Glutamatergic neuron (in vitro differentiated cells): ENCODE measurements around the gene DNMT3A. TPM values are rescaled to one million over a fixed set of nuclear protein-coding genes. Genes with fewer than 3 reads are reported as not detected.

Experiments
- DNase-seq: peaks from one replicate; pipeline ENCODE4 v3.0.0; 2022
- H3K27ac Mint-ChIP-seq: one replicate; pipeline ENCODE4 v1.8.0; 2020; ENCODE audit warnings: mild to moderate bottlenecking, mixed read lengths, inconsistent platforms; ENCODE audit not compliant: unreplicated experiment
- H3K27me3 Mint-ChIP-seq: one replicate; pipeline ENCODE4 v1.8.0; 2020; ENCODE audit warnings: mild to moderate bottlenecking, moderate library complexity, mixed read lengths, inconsistent platforms; ENCODE audit not compliant: unreplicated experiment
- H3K36me3 Mint-ChIP-seq: one replicate; pipeline ENCODE4 v1.8.0; 2020; ENCODE audit warnings: mild to moderate bottlenecking, mixed read lengths, inconsistent platforms; ENCODE audit not compliant: unreplicated experiment
- H3K4me1 Mint-ChIP-seq: one replicate; pipeline ENCODE4 v1.8.0; 2020; ENCODE audit warnings: mild to moderate bottlenecking, low read depth, mixed read lengths, inconsistent platforms; ENCODE audit not compliant: unreplicated experiment
- H3K4me3 Mint-ChIP-seq: one replicate; pipeline ENCODE4 v1.8.0; 2020; ENCODE audit warnings: mild to moderate bottlenecking, mixed read lengths, inconsistent platforms; ENCODE audit not compliant: unreplicated experiment
- H3K9me3 Mint-ChIP-seq: one replicate; pipeline ENCODE4 v1.8.0; 2020; ENCODE audit warnings: mild to moderate bottlenecking, moderate library complexity, mixed read lengths, inconsistent platforms; ENCODE audit not compliant: unreplicated experiment
- total RNA-seq: library from RNA; stranded (reverse); fragmentation: NEBNext Ultra II Directional; extraction: Animal tissue kit (Norgen Biotek cat#: 25700); gene quantifications from one replicate; pipeline ENCODE4 v1.2.1, GENCODE V29; 2021; ENCODE audit not compliant: unreplicated experiment
- TF ChIP-seq, protein P1 (sequence below): fragments of 200-600 bp; sonication (generic); IDR thresholded peaks from one replicate; pipeline ENCODE4 v1.5.0; 2021; ENCODE audit not compliant: partially characterized antibody, unreplicated experiment

The DNMT3A gene
- total RNA-seq, 1 donor from 2014 or later, result 175 TPM

DNA sequence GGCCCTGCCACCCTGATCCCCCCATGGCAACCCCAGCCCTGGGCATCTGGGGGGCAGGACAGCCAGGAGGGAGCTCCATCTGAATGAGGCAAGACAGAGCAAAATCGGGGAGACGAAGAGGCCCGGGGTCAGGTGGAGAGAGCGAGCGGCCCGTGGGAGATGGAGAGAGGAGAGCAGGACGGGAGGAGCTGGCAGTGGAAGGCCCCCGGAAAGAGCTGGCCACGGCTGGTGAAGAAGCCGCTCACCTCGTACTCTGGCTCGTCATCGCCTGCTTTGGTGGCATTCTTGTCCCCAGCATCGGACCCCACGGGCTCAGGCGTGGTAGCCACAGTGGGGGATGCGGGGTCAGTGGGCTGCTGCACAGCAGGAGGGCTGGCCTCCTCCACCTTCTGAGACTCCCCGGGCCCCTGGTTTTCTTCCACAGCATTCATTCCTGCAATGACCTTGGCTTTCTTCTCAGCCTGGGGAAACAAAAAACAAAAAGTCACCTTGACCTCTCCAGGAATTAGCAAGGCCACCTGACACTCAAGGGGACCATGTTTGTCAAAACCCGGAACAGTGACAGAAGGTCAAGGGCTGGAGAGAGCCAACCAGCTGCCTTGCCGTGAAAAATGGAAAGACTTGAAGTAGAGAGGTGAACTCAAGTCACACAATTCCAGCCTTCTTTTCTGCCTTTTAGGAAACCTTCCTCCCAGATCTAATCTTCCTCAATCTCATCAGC lies 93.8 kb downstream of the DNMT3A start:
- Mint-ChIP-seq H3K4me1 (peaks cover 25% of the 10 kb centered on the region), H3K36me3 (no peaks in the 10 kb centered on the region), H3K9me3 (peaks cover 18% of the 10 kb centered on the region), H3K4me3 (no peak overlapping the region), H3K27ac (no peak overlapping the region), H3K27me3 (peaks cover 12% of the 10 kb centered on the region)
- DNase-seq, result no peak
- TF ChIP-seq, protein P1, sequence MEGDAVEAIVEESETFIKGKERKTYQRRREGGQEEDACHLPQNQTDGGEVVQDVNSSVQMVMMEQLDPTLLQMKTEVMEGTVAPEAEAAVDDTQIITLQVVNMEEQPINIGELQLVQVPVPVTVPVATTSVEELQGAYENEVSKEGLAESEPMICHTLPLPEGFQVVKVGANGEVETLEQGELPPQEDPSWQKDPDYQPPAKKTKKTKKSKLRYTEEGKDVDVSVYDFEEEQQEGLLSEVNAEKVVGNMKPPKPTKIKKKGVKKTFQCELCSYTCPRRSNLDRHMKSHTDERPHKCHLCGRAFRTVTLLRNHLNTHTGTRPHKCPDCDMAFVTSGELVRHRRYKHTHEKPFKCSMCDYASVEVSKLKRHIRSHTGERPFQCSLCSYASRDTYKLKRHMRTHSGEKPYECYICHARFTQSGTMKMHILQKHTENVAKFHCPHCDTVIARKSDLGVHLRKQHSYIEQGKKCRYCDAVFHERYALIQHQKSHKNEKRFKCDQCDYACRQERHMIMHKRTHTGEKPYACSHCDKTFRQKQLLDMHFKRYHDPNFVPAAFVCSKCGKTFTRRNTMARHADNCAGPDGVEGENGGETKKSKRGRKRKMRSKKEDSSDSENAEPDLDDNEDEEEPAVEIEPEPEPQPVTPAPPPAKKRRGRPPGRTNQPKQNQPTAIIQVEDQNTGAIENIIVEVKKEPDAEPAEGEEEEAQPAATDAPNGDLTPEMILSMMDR, result no peak

DNA sequence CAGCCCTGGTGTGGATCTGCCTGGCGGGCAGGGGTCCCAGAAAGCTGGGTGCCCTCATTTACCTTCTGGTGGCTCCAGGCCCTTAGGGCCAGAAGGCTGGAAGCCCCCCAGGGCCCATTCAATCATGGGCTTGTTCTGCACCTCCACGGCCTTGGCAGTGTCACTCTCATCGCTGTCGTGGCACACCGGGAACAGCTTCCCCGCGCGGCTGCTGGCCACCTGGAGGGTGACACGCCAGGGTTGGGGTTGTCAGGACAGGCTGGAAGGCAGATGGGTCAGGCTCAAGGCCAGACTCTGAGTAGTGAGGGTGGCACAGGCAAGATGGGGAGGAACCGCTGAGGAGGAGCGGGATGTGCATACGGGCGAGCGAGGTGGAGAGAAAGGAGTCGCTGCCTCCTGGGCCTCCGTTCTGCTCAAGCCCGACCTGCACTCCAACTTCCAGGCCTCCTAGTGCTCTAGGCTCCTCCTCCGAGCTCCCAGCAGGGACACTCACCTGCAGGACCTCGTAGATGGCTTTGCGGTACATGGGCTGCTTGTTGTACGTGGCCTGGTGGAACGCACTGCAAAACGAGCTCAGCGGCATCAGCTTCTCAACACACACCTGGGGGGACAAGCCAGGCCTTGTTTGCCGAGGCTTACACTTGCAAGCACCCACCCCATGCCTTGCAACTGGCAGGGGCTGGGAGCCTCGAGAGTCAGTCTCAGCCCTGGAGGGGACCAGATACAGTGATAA lies 95.0 kb downstream of the DNMT3A start:
- TF ChIP-seq, protein P1, result no peak
- peaks cover 20% of the 10 kb centered on the region for H3K4me1 Mint-ChIP-seq
- peaks cover 5% of the 10 kb centered on the region for H3K36me3 Mint-ChIP-seq
- peaks cover 13% of the 10 kb centered on the region for H3K27me3 Mint-ChIP-seq
- peaks cover 15% of the 10 kb centered on the region for H3K9me3 Mint-ChIP-seq
- no peak overlapping the region for H3K4me3 Mint-ChIP-seq
- DNase-seq, result no peak
- H3K27ac Mint-ChIP-seq, result no peak overlapping the region

DNA sequence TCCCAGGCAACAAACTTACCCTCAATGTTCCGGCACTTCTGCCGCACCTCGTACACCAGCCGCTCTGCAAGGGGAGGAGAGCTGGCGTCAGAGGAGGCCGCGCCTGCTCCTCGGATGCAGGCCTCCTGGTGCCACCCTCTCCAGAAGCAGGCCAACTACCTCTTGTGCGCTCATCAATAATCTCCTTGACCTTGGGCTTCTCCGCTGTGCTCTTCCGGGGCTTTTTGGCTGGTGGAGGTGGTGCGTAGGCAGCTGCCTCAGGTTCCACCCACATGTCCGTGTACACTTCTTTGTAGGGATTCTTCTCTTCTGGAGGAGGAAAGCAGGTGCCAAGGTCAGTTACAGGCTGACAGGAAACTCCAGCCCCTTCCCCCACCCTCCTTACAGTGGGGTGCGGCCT lies 95.7 kb downstream of the DNMT3A start:
- no peak overlapping the region for H3K4me3 Mint-ChIP-seq

DNA sequence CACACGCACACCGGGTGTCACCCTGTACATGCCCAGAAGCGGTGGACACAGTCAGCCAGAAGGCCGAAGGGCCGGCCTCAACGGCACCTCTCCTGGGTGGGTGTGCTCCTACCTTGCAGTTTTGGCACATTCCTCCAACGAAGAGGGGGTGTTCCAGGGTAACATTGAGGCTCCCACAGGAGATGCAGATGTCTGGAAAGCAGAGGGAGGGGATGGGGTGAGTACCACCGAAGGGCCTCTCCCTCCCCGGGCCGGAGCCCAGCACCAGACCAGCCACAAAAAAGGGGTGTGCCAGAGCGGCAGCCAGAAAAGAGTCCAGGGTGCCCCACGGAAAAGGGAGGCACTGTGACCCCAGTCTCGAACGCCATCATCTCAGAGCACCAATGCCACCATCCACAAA lies 96.6 kb downstream of the DNMT3A start:
- TF ChIP-seq, protein P1, result no peak
- no peak for DNase-seq
- Mint-ChIP-seq H3K9me3 (peaks cover 9% of the 10 kb centered on the region), H3K36me3 (peaks cover 9% of the 10 kb centered on the region), H3K4me1 (peaks cover 16% of the 10 kb centered on the region), H3K27ac (no peak overlapping the region), H3K4me3 (no peak overlapping the region), H3K27me3 (peaks cover 7% of the 10 kb centered on the region)

More for the DNA sequence above, 95.7 kb downstream of the DNMT3A start:
- peaks cover 13% of the 10 kb centered on the region for H3K27me3 Mint-ChIP-seq
- no peak for DNase-seq
- H3K9me3 Mint-ChIP-seq, result peaks cover 12% of the 10 kb centered on the region
- H3K4me1 Mint-ChIP-seq, result peaks cover 20% of the 10 kb centered on the region
- H3K36me3 Mint-ChIP-seq, result peaks cover 6% of the 10 kb centered on the region
- no peak overlapping the region for H3K27ac Mint-ChIP-seq
- TF ChIP-seq, protein P1, result no peak

DNA sequence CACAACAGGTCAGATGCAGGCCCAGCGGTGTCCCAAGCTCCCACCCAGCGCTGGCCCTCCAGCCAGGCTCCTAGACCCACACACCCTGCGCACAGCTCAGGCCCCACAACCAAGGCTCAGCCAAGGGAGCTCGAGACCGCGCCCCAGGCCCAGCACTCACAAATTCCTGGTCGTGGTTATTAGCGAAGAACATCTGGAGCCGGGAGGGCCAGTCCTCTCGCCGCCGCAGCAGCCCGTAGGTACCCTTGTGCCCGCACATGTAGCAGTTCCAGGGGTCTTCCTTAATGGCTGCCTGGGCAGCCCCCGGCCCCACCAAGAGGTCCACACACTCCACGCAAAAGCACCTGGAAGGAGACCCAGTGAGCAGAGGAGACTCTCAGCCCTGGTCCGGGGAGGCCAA lies 97.7 kb downstream of the DNMT3A start:
- no peak overlapping the region for H3K27ac Mint-ChIP-seq
- peaks cover 7% of the 10 kb centered on the region for H3K27me3 Mint-ChIP-seq
- TF ChIP-seq, protein P1, result no peak
- peaks cover 18% of the 10 kb centered on the region for H3K36me3 Mint-ChIP-seq
- H3K4me3 Mint-ChIP-seq, result no peak overlapping the region
- peaks cover 5% of the 10 kb centered on the region for H3K4me1 Mint-ChIP-seq
- DNase-seq, result no peak
- H3K9me3 Mint-ChIP-seq, result peaks cover 5% of the 10 kb centered on the region
